ENCODE data around the gene SLIT3. TPM values are rescaled to one million over a fixed set of nuclear protein-coding genes. Genes with fewer than 3 reads are reported as not detected.

Gene SLIT3
- total RNA-seq, 1 experiment from 2014 or later, result 0.92 TPM

DNA sequence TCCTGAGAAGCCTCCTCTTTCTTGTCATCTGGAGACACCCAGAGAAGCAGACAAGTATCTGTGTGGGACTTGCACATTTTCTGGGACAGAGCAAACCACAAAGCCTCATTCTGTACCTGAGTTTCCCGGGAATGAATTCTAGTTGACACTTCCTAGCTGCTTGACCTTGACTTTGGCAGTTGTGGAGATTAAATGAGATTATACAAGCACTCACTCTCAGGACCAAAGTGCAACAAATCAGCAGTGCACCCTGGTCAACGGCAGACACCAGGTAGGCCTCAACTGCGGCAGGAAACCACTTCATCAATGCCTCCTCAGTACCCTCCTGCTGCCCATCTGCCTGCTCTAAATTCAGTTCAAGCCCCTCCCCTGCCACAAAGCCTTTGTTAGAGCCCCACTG is 607.1 kb downstream of the SLIT3 start:
- Histone ChIP-seq H3K79me1 (ENCODE audit: insufficient read depth, low read depth, low read length, poor library complexity, severe bottlenecking) (no peaks in the 10 kb centered on the region), H3K4me1 (ENCODE audit: insufficient read depth, low read length) (no peaks in the 10 kb centered on the region), H3K14ac (ENCODE audit: insufficient read depth, low read length) (no peak overlapping the region), H3K4ac (ENCODE audit: low read depth, low read length) (no peak overlapping the region), H2BK5ac (ENCODE audit: insufficient read length, low read length) (no peak overlapping the region), H3K4me2 (ENCODE audit: insufficient read depth, insufficient read length, low read length) (no peak overlapping the region), H3T11ph (ENCODE audit: low read length) (no peak overlapping the region), H2AFZ (ENCODE audit: low read length) (no peak overlapping the region), H2BK120ac (ENCODE audit: low read depth, low read length, poor library complexity, severe bottlenecking) (no peak overlapping the region), H3K79me2 (ENCODE audit: insufficient read depth, low read length) (no peaks in the 10 kb centered on the region), H4K8ac (replicated peaks; ENCODE audit: insufficient read length, low read depth, low read length) (no peak overlapping the region), H3K23me2 (ENCODE audit: insufficient read length, low read depth, low read length, poor library complexity, severe bottlenecking) (no peaks in the 10 kb centered on the region), H2BK12ac (ENCODE audit: insufficient read length, low read depth, low read length) (no peak overlapping the region), H4K5ac (ENCODE audit: insufficient read length, low read depth, low read length) (no peak overlapping the region), H2BK20ac (ENCODE audit: low read depth, low read length, poor library complexity, severe bottlenecking) (no peak overlapping the region), H4K91ac (ENCODE audit: insufficient read length, low read depth, low read length) (no peak overlapping the region), H2BK15ac (ENCODE audit: low read depth, low read length) (no peak overlapping the region), H2AK5ac (ENCODE audit: insufficient read length, low read length) (no peak overlapping the region), H4K20me1 (ENCODE audit: control insufficient read depth, insufficient read depth, insufficient read length) (no peaks in the 10 kb centered on the region), H3K9ac (ENCODE audit: extremely low read depth, insufficient read length, low read length) (no peak overlapping the region), H3K23ac (ENCODE audit: insufficient read length, low read depth, low read length) (no peak overlapping the region), H3K18ac (ENCODE audit: insufficient read length, low read depth, low read length) (no peak overlapping the region), H3K56ac (ENCODE audit: insufficient read length, low read depth, low read length) (no peak overlapping the region), H3K9me3 (ENCODE audit: control insufficient read depth, low read depth, low read length) (no peaks in the 10 kb centered on the region), H3K27ac (ENCODE audit: insufficient read length, low read depth, low read length) (no peak overlapping the region), H3K27me3 (ENCODE audit: insufficient read depth, low read length) (no peaks in the 10 kb centered on the region; the same call in 1 of the 2 replicates)
- Mint-ChIP-seq H3K4me1 (peaks cover 0 to 2% of the 10 kb centered on the region in 2 experiments; a peak in 2 of 4 replicates), H3K27me3 (ENCODE audit: low read depth) (peaks cover 53% of the 10 kb centered on the region), H3K9me3 (no peaks in the 10 kb centered on the region), H3K27ac (no peak overlapping the region), H3K4me3 (no peak overlapping the region), H3K36me3 (ENCODE audit: insufficient read depth in 1 of 3, low read depth in 3 of 3) (no peaks in the 10 kb centered on the region)
- no peak for DNase-seq
- TF ChIP-seq, protein P1, sequence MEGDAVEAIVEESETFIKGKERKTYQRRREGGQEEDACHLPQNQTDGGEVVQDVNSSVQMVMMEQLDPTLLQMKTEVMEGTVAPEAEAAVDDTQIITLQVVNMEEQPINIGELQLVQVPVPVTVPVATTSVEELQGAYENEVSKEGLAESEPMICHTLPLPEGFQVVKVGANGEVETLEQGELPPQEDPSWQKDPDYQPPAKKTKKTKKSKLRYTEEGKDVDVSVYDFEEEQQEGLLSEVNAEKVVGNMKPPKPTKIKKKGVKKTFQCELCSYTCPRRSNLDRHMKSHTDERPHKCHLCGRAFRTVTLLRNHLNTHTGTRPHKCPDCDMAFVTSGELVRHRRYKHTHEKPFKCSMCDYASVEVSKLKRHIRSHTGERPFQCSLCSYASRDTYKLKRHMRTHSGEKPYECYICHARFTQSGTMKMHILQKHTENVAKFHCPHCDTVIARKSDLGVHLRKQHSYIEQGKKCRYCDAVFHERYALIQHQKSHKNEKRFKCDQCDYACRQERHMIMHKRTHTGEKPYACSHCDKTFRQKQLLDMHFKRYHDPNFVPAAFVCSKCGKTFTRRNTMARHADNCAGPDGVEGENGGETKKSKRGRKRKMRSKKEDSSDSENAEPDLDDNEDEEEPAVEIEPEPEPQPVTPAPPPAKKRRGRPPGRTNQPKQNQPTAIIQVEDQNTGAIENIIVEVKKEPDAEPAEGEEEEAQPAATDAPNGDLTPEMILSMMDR (conservative IDR thresholded peaks at IDR 0.05), result no peak
- WGBS (ENCODE audit: extremely low coverage, insufficient read length, low lambda C conversion rate), result no CpG with 5 or more reads among the region's 3 CpGs
